GM19395 (cell line): ENCODE data around the gene MEIS1.

Source experiments
- ATAC-seq: cut with Tn5 transposase; IDR thresholded peaks from one replicate; pipeline ENCODE4 v1.9.1; 2021; ENCODE audit warnings: mild to moderate bottlenecking, moderate library complexity; ENCODE audit not compliant: unreplicated experiment

The MEIS1 gene

DNA sequence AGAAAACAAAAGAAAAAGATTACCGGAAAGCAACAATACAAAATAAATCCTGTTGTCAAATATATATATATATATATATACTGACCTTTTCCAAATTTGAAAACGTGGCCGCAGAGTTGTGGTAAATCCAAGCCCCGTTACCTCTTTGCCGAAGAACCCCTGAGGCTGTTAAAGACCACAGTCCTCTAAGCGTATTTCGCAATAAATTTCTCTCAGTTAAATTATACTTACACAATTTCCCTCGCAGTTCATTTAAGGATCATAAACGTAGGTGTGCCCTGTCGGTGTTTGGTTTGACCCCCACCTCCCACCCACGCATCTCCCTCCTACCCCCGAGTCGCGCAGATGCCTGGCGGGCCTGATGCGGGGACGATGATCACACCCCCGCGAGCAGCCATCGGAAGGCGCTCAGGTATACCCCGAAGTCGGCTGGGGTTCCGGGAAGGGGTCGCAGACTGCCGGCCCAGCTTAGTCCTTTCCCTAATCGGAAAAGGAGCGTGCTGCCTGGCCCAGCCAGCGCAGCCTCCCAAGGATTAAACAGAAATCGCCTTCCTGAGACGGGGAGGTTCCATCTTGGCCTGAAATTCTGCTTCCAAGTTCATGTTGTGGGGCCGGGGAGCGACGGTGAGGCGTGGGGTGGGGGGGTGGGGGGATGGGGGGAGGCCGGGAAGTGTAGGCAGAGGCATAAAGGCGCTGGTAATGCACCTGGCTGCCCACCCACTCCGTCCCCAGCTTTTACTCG is 2.9 kb upstream of the MEIS1 start:
- ATAC-seq, result no peak

DNA sequence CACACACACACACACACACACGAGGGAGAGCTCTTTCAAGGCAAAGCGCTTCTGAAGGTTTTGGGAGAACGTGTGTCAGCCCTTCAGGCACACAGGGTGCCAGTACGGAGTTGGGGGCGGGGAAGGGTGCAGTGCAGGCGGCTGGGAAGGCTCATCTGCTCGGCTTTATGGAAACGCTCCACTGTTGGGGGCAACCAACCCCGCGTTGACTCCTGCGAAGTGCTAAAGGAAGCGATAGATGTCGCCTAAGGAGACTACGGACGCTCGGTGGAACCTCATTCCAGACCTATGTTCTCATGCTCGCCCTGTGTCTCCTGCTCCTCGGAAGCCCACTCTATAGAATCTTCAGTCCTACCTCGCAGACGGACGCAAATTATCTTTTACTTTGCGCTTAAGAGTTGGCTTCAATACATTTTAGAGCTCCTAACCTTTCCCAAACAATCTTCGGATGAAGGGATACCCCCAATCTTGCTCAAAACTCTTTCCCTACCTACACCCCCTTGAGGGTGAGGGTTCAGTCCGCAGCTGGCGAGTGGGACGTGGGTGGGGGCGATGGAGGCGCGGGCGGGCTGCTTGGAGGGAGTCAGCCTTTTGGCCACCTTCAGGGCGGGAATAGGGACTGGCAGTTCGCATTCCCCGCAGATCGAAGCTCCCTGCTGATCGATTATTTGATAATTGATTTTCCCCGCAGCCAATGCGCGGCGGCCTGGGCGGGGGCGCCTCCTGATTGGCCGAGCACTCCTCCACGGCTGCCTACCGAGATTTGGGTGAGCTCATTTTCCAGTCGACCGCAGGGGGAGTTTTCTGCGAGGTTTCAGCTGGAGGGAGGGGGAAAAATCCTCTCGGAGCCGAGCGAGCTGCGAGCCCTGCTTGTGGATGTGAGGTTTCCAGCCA is 1.9 kb upstream of the MEIS1 start:
- ATAC-seq, result no peak

DNA sequence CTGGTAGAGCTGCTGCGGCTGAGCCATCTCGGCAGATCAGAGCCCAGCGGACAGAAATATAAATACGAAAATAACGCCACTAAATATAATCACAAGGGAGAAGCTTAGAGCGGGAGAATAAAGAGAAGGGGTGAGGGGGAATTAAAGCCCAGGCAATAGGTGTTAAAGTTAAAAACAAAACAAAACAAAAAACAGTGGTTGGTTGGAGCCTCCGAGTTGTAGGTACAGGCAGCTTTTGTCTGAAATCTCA is 1.3 kb upstream of the MEIS1 start:
- ATAC-seq, result no peak

DNA sequence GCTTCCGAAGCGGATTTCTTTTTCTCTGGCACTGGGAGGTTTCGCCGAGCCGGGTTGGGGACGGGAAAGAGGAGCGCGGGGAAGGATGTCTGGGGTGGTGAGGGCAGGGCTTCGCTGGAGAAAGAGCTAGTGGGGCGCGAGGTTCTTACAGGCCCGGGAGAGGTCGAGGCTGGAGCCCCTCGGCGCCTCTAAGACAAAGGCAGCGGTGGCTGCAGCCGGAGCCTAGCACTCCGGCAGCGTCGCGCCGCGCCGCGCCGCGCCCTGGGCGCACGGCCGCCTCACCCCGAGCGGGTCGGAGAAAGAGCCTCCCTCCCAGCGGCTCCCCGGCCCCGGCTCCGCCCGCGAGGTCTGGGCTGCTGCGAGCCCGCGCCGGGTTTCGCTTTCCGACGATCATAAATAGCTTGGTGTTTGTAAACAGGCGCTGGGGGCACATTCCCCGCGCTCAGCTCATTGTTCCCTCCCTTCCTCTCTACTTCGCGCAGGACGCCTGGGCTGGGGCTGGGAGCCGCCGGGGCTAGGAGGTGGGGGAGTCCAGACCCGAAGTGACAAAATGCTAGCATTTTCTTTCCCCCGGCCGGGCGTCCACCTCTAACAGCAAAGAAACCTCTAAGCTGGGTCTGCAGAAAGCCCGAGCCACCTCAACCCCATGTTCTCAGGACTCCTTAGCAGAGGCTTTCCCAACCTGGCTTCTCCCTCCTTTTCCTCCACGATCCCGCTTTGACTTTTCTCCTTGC is 813 bp upstream of the MEIS1 start:
- ATAC-seq, result no peak

DNA sequence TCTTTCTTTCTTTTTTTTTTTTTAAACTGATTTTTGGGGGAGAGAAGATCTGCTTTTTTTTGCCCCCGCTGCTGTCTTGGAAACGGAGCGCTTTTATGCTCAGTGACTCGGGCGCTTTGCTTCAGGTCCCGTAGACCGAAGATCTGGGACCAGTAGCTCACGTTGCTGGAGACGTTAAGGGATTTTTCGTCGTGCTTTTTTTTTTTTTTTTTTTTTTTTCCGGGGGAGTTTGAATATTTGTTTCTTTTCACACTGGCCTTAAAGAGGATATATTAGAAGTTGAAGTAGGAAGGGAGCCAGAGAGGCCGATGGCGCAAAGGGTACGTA is 587 bp downstream of the MEIS1 start:
- ATAC-seq, result no peak

DNA sequence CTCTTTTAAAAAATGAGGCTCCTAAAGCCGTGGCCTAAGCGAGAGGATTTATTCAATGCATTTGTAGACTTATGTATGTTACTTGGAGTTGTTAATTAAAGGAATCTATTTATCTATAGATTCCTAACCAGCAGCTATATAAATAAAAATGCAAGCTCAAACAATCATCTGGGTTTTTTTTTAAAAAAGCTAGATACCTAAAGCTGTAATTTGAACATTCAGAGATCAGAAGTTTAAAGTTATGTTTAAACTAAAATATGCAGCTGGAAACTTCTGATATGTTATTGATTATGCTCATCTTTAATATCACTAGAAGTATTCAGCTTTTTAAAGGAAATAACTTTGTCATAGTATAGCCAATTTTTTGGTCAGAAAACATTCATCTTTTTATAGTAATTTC is 1.0 kb downstream of the MEIS1 start:
- no peak for ATAC-seq

DNA sequence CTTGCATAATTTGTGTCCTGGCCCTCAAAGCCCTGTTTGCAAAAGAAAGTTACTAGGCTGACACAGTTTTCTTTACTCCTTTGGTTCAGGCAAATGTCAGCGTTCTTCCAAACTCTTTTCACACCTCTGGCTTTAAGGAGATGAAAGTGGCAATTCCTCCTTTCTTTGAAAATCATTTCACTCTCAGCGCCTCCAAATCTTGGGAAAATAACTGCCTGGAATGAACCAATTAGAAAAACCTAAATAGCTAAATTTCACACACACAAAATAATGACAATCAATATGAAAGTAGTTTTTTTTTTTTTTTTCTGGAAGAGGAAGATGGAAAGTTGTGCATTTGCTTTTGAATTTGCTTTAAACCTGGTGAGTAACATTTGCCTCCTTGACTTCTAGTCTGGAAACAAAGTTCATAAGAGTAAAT is 1.7 kb downstream of the MEIS1 start:
- ATAC-seq, result no peak

DNA sequence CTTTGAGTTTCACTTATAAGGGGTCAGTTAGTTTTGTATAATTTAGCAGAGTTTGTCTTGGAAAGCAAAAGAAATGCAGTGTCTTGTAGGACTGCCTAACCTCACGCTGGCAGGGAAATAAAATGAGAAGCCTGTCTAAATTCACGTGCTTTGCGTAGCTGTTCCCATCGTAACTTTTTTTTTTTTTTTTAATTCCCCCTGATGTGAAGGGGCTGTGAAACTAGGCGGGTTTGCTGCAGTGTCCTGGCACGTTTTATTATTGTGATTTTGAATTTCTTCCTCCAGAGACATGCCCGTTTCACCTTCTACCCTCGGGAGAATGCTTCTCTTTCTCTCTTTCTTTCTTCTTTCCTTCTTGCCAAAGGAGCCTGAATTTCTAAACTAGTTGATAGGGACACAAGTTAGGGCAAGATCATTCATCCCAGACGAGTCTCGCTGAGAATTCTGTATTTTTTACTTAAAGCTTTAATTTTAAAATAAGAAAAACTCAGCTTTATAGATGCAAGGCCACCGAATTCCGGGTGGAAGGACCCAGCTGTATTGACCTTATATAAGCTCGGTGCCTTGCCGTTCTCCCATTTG is 2.3 kb downstream of the MEIS1 start:
- no peak for ATAC-seq

DNA sequence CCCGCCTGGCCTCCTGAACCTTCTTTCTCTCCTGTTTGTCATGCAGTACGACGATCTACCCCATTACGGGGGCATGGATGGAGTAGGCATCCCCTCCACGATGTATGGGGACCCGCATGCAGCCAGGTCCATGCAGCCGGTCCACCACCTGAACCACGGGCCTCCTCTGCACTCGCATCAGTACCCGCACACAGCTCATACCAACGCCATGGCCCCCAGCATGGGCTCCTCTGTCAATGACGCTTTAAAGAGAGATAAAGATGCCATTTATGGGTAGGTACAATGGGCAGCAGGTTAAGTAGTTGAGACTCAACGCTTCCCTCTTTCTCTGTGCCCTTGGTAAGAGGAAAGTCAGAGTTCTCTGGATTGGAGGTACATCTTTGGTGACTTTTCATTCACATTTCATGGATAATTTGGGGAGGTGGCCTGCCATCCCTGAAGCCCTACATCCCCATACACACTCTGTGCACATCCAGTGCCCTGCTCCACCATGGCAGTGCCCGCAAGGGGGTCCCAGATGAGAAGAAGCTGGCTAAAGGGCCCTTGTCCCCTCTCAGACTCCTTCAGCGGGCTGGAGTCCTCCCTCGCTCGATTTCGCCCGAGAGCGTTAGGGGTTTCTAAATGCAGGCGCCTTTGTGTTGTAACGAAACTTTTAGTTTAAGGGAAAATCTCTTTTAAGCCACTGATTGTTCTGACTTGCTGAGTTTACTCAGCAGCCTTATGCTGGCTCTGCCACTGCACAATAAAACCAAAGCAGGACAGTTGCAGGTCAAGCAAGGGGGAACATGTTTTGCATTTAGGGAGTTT is 3.0 kb downstream of the MEIS1 start:
- ATAC-seq, result no peak

DNA sequence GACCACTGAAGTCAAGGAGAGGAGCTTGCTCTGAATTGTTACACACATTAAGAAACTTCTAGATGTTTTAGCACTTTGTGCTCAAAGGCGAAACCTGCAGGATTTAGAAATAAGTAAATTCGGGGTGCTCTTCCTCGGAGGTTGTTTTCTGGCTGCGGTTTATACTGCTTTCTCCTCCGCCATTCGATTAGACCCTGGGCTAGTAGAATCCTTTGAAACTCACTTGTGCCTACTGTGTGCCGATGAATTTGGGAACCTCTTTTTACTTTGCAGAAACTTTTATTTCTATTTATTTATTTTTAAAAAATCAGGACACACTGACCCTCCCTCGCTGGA is 3.5 kb downstream of the MEIS1 start:
- ATAC-seq, result no peak

DNA sequence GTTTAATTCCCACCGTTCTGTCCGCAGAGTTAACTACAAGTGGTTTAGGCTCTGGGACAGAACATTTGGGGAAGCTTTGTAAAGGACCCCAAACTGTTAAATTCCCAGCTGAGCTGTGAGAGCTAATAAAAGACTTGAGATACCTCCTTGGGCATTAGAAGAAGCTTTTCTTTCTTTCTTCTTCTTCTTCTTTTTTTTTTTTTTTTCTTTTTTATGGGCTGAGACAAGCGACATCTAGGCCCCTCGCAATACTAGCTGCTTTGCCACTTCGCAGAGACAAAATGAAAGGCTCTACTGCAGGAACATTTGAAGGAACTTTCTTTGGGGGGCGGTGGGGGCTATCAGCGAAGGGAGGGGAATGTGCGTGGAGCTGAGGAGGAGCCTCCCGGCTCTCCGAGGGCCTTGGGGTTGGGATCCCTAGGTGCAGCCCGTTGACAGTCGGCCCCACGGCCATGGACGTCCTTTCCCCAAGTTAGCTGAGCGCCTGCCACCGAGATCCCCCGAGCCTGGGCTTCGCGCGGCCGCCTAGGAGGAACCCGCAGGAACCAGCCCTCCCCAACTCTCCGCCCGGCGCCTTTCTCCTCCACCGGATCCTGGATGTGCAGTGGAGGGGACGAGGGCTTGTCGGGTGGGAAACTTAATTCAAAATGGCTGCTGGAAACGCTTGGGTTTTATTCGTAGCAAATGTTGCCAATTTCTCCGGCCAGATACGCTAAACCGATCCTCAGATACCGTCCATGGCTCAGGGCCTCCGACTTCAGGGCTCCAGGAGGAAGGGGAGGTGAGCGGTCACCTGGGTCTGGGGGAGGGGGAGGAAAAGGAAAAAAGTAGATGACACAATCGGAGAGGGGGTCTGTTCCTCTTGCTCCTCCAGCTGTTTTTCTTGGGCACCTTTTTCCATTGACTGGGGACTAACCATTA is 4.2 kb downstream of the MEIS1 start:
- no peak for ATAC-seq

DNA sequence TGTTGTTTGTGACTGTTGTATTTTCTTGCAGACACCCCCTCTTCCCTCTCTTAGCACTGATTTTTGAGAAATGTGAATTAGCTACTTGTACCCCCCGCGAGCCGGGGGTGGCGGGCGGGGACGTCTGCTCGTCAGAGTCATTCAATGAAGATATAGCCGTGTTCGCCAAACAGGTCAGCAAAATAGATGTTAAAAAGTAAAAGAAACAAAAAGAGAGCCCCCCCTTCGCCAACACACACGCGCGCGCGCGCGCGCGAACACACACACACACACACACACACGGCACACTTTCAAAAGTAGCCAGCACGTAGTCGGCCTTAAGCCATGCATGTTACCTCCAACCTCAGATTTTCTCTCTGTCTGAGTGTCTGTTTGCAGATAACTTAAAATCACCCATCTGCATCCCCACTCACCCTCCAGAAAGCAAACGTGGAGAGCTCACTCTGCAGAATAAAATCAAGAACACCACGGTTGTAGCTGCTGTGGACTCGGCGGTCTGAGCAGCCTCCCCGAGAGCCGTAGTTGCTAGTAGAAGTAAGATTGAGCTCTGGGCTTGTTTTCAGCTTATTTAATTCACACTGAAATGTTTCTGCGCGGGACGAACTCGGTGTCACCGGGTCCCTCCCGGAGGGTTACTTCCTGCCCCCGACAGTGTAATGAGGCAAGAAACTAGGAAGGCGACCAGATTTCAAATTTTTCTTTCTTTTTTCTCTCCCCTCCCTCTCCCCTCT is 5.1 kb downstream of the MEIS1 start:
- ATAC-seq, result no peak

DNA sequence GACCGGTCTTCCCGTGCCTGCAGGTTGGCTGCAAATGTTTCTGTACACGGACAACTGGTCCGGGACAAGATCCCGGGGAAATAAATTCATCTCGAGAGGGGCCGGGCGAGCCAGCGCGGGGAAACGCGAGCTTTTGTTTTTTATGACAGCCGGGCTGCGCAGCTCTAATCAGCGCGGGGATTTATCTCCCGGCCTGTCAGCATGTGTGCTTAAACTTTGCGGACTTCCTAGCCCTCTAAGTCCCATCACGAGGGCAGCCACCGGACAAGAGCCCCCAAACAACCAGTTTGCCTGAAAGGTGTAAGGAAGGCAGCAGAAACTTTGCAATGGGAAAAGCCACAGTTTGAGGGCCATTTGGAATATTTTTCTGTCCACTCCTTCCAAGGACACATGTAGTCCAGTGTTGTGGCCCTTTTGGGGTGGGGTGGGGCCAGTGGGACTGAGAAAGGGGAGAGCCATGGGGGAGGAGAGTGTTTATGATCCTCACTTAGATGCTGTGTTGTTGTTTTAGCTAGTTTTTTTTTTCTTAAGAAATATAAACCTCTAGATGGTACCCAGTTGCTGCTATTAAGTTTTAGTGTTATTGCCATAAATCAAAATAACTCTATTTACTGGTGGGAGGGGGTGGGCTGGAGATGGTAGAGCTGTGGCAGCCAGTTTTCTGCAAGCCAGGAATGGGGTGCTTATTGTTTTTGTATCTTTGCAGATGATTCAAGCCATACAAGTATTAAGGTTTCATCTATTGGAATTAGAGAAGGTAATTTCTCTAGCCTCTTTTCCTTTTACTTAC is 6.0 kb downstream of the MEIS1 start:
- ATAC-seq, result no peak

DNA sequence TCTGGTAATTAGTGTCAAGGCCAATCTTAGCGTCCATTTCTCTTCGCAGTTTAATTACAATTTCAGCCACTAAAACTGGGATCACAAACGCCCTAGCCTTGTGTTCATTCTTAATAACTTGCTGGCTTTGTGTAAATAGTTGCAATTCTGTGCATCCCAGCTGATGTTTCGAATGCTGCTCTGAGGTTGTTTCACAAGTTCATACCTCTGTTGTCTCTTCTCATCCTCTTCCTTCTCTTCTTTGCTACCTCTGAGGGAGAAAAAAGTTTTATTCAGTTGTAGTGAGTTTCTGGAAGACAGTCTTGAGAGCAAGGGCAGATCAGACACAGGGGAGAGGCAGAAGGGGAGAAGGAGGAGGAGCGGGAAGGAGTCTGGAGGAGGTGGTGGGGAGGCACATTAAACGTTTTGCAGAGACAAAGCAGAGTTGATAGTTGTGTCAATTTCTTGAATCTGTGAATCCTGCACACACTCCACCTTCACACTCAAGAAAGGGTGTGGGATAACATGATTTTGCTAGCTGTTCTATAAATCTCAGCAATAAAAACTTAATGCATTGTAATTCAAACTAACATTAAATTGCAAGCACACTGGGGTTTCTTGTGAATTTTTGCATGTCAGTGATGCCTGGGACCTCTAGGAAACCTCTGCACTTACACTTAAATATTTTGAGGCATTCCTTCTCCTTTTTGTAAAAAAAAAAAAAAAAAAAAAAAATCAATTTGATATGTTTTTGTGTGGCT is 6.8 kb downstream of the MEIS1 start:
- no peak for ATAC-seq

DNA sequence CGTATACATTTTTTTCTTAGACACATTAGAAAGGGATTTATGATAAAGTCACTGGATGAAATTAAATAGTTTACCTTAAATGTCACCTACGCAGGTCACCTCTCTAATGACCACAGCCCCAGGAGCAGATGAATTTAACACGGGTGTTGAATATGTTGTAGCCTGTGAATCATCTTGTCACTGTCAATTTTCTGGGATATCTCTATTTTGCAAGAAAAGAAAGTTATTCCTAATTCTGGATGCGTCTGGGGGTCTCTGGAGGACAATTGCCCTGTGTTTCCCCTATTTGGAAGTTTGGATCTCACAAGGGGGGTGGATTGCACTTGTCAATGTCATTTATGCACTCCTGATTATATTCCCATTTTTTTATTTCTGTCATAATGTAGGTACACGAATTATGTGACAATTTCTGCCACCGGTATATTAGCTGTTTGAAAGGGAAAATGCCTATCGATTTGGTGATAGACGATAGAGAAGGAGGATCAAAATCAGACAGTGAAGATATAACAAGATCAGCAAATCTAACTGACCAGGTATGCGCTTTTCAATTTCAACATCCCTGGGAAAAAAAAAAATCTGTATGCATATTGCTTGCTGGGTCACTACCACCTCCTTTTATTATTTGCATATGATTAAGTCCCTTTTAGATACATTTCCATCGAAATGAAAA is 7.7 kb downstream of the MEIS1 start:
- ATAC-seq, result no peak

DNA sequence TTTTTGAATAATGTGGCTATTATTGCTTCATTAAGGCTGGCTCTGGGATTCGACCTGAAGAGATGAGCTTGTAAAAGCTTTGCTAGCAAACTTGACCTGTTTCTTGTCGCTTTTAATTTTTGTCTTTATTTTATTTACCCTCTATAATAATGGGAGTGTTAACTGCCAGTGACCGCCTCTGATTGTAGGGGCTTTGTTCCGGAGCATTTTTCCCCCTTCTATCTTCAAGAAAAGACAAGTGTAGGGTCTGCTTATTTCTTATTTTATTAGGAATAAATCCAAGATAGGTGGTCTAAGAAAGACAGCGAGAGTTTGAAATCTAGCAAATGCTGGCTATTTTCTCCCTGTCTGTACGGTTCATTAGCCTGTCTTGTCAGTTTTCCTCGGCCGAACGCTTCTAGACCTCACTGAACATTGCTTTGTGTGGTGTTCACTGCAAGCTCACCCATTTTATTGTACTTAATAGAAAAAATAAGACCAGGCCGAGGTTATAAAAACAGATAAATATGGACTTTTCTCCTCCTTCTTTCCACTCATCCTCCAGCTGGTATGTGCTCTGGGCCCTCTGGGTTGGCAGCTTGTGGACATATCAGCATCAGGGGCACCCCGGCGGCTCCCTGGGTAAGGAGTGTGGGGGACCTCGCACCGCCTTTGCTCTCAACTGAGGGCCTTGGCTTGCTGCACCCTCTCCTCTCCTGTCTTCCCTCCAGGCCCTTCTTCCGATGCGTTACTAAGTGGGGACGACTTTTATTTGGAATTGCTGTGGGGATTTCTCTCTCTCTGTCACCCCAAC is 8.5 kb downstream of the MEIS1 start:
- ATAC-seq, result no peak
